ENCODE results near the gene SPATA19.

The SPATA19 gene

DNA sequence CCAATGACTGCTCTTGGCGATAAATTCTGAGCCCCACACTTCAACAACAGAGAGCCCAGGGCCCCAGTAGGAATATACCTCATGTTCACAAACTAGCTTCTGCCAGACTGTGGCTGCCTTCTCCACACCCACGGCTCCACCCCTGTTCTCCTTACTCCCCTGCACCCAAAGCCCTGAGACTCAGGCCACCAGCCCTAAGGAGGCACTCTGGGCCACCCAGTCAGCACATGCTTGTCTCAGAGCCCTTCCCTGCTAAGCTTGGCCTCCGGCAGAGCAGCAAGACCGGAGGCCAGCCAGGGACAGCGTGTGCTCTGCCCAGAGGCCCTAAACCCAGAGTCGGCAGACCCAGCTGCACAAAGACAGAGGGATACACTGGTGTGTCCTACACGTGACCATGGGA lies 27.9 kb downstream of the SPATA19 start:
- DNase-seq, result no peak

DNA sequence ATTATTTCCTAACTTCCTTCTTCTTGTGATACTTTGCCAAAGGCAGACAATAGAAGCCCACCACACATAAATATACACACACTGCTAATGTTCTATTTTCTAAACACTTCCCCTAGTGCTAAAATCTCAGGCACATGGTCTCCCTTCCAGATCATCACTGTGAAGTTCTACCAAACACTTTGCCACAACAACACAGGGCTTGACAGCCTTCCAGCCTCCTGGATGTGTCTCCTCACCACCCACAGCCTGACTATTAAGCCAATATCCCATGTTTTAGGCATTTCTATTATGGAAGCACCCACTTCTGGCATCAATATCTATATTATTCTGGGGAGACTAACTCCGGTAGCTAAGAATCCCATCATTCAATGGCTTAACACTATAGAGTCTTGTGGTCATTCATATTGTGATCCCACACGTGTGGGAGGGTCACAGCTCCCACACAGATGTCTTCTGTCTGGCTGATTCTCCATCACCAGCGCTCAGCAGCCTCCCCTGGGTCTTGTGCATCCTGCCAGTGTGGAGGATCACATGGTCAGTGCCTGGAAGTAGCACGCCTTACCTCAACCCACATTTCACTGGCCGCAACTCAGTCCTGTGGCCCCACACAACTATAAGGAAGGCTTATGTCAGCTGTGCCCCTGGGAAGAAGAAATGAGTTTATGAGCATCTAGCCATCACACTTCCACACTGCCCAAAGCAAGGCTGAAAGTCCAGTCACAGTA lies 29.0 kb downstream of the SPATA19 start:
- DNase-seq, result no peak

DNA sequence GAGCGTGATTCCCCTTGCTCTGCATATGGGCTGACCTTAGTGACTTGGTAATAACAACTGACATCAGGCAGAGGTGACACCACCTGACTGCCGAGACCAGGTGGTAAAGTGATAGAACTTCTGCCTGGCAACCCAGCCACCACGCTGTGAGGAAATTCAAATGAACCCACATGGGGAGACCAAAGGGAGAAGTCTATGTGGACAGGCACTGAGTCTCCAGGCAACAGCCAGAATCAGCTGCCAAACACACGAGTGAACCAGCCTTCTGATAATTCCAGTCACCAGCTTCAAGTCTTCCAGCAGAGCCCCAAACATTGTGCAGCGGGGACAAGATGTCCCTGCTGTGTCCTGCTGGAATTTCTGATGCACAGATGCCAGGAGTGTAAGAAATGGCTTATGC lies 29.7 kb downstream of the SPATA19 start:
- no peak for DNase-seq

DNA sequence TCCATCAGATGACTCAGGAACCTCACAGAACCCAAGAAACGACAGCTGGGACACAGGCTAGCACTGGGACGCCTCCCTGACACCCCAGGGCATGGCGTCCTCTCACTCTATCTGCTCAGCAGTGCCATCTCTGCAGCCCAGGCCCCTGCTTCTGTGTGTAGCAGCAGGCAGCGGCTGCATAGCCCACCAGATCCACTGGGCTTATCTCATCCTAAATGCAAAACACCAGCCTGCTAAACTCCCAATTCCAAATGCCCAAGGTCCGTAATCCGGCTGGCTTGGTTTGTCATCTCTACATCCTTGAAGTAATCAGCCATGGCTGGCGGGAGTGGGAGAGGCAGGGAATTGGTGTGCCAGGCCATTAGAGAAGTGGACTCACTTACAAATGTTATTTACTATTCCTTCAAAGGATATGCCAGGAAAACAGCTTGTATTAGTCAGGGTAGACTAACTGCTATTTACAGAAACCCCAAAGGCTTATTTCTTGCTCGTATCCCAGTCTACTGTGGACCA lies 30.7 kb downstream of the SPATA19 start:
- DNase-seq, result no peak

DNA sequence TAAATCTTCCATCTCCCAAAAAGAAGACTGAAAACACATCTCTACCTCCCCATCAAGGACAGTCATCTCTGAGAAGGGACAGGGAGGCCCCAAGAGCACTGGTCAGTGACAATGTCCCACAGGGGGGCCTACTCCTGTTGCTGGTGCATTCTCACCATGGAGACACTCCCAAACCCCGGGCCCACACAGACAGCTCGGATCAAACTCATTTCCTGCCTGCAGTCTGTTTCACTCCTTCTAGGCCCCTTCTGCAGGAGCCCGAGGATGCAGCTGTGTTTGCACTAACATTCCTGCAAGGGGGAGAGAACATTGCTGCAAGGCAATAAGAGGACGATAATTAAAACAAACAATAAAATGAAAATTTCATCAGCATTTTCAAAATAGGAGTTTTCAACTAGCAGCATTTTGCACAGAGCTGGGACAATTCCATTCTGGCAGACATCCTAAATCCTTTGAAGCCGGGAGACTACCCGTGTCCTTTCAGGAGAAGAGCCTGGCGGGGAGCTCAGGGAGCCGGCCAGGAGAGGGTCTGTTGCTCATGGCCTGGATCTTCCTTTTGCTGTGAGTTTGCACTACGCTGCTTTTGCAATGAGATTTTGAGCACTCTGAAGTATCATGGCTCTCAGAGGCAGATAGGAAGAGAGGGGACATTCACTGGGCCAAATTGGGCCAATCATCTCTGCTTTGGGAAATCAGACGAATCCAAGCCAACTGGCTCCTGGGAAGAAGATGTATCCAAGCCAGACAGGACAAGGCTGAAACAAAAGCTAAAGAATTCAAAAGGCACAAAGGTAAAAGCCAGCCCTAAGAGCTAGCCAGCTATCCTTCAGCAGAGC lies 33.2 kb downstream of the SPATA19 start:
- DNase-seq, result no peak

GRCh38 chr11:133810766-133811165 lies 34.5 kb downstream of the SPATA19 start:
- no peak for DNase-seq

- DNase-seq, result no peak
Measured at GRCh38 chr11:133809569-133810491, 35.5 kb downstream of the SPATA19 start.

GRCh38 chr11:133808393-133809140 lies 36.7 kb downstream of the SPATA19 start:
- no peak for DNase-seq

GRCh38 chr11:133803026-133803425 lies 42.3 kb downstream of the SPATA19 start:
- DNase-seq, result no peak

GRCh38 chr11:133801356-133801755 lies 44.0 kb downstream of the SPATA19 start:
- no peak for DNase-seq

DNA sequence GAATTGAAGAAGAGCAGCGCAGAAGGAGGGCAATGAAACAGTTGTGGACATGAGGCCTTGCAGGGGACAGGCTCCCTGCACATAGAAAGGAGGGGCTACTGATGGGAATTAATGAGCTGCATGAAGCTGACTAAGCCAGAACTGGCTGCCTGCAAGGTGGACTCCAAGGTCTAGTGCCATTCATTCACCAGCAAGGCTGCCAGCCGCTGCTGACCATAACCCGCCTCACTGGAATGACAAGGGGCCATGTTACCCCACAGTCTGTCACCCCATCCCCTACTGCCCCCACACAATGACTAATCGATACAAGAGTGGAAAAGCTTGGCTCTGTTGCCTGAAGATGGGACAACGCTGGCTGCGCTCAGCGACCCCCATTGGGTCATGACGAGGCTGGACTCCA lies 44.6 kb downstream of the SPATA19 start:
- no peak for DNase-seq

DNA sequence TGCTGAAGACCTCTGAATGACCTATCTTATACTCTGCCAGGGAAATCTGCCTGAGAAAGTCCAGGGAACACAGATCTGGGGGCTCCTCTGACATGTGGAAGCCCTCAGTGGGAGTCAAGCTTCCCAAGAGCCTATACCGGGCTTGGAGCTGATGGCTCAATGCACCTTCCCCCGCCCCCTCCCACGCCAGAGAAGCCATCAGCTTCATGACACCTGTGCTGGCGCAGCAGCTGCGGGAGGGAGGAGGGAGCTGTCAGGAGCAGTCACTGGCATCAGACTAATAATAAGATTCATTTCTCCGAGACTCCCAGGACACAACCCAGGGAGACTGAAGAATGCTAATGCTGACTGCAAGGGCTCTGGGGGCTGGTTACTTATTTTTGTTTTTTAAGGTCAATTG lies 47.8 kb downstream of the SPATA19 start:
- DNase-seq, result no peak

DNA sequence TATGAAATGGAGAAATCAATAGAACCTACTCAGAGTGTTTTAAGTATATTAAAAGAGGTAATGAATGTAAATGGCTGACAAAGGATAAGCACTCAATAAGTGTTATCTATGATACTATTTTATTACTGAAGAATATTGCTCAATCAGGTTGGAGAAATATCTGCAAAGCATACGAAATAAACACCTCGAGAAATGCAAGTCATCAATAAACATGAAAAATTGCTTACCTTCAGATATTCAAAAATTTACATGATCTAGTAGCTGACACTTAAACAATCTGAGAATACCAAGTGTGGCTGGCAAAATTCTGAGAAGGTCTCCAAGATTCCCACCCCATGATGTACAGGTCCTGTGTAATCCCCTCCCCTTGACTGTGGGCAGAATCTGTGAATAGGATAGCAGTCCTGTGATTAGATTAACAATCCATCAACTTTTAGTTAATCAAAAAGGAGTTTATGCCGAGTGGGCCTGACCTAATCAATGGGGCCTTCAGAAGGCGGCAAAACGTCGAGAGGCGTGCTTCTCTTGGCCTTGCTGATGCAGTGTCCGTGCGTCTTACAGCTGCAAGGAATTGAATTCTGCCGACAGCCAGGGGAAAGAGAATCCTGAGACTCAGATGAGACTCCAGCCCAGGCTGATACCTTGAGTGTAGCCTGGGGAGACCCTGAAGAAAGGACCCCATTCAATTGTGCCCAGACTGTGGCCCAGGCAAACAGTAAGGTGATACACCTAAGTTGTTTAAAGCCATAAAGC lies 49.1 kb downstream of the SPATA19 start:
- DNase-seq, result no peak

GRCh38 chr11:133795088-133795487 lies 50.2 kb downstream of the SPATA19 start:
- no peak for DNase-seq

GRCh38 chr11:133794205-133794604 lies 51.1 kb downstream of the SPATA19 start:
- no peak for DNase-seq

GRCh38 chr11:133793271-133794035 lies 51.9 kb downstream of the SPATA19 start:
- no peak for DNase-seq

- peak; percentile 75 for DNase-seq
Measured at GRCh38 chr11:133790995-133791394, 54.3 kb downstream of the SPATA19 start.

All from NCI-H2029 treated with DMSO at 0.1 percent for 48 hours (cell line).